DMS53 treated with DMSO at 0.1 percent for 48 hours (cell line): ENCODE results near the gene BAMBI.
A peak's percentile ranks its signal among the peaks of the same experiment; 100 is the strongest.

Experiments
- DNase-seq: peaks from one replicate; lab custom pipeline; 2025; ENCODE audit not compliant: unreplicated experiment; lab: John Stamatoyannopoulos, UW

BAMBI gene

GRCh38 chr10:28704464-28705161 lies 27.3 kb downstream of the BAMBI start:
- no peak for DNase-seq

DNA sequence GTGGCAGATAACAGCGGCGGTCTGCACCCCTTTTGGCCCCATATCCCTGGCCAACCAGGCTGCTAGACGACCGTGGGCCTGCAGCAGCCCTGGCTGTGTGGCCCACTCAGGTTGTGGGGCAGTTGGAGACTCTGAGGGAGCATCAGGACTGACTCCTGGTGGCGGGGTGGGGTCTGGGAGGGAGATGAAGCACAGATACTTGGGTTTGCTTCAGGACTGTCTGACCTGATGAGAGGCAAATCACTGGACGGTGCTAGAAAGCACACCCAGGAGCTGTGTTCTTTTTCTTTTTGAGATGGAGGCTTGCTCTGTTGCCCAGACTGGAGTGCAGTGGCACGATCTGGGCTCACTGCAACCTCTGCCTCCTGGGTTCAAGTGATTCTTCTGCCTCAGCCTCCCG lies 28.2 kb downstream of the BAMBI start:
- DNase-seq, result no peak

DNA sequence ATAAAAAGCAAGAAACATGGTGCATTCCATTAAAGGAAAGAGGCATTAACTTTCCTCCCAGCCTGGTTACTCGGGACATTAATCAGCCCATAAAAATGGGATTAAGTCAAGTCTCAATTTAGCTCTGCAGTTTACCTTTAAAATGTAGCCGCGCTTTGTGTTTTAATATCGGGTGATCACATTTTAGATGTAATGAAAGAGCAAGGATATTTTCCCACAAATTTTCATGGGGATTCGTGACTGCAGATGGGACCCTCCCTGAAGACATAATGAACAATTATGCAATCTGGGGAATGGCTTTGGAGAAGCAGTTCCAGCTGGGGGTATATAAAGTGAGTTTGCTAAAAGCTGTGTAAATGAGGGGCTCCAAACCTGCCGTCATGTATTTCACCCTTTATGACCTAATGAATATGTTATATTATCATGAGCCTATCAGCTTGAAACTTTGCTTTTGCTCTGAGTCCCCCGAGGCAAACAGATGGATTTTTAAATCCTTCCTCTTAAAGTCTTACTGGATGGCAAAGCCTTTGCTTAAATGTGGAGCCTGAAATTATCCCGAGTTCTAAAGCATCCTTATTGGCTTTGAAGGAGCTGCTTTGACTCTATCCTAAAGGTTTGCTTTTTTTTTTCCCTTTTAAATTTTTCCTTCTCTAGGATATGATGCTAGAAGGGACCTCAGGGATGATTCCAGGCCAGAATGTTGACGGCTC lies 31.8 kb downstream of the BAMBI start:
- DNase-seq, result no peak

GRCh38 chr10:28710202-28710886 lies 33.0 kb downstream of the BAMBI start:
- DNase-seq, result no peak

GRCh38 chr10:28711041-28711440 lies 33.7 kb downstream of the BAMBI start:
- no peak for DNase-seq

DNA sequence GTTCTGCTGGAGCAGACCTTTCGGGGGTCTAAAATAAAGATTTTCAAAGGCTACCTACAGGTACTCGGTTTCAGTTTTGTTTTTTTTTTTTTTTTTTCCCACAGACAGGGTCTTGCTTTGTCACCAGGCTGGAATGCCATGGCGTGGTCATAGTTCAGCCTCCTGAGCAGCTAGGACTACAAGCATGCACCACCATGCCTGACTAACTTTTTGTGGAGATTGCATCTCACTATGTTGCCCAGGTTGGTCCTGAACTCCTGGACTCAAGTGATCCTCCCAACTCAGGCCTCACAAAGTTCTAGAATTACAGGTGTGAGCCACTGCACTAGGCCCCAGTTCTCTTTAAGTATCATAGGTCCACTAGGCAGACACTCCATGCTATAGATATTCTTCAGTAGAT lies 34.5 kb downstream of the BAMBI start:
- no peak for DNase-seq

- no peak for DNase-seq
Observed at GRCh38 chr10:28713626-28714352, 36.5 kb downstream of the BAMBI start.

- DNase-seq, result no peak
Observed at GRCh38 chr10:28714401-28715053, 37.2 kb downstream of the BAMBI start.

GRCh38 chr10:28715246-28715645 lies 37.9 kb downstream of the BAMBI start:
- DNase-seq, result no peak

GRCh38 chr10:28715757-28716156 lies 38.4 kb downstream of the BAMBI start:
- DNase-seq, result no peak

DNA sequence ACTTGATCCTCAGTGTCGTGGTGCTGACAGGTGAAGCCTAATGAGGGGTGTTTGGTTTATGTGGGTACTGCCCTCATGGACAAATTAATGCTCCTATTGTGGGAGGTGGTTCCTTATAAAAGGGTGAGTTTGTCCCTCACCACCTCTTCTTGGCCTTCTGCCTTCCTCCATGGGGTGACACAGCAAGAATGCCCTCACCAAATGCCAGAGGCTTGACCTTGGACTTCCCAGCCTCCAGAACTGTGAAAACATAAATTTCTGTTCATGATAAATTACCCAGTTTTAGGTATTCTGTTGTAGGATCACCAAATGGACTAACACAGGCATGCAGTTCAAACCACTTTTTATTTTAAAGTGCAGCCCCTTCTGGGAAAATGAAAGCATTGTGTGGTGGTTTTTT lies 39.4 kb downstream of the BAMBI start:
- DNase-seq, result no peak

GRCh38 chr10:28717656-28718201 lies 40.4 kb downstream of the BAMBI start:
- no peak for DNase-seq

DNA sequence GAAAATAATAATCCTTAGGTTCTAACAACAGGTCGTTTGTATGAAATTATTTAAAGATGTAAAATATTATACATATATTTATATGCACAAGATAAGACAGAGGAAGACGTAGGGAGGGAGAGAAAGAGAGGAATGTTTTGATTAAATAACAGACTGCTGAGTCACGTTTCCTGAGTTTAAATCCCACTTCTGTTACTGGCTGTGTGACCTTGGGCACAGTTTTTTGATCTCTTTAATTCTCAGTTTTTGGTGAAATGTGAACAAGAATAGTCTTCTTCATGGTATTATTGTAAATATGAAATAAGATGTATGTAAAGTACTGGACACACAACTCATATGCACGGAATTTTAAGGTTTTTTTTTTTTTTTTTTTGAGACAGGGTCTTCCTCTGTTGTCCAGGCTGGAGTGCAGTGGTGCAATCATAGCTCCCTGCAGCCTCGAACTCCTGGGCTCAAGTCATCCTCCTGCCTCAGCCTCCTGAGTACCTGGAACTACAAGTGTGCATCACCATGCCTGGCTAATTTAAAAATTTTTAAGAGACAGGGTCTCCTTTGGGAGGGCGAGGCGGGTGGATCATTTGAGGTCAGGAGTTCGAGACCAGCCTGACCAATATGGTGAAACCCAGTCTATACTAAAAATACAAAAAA lies 42.6 kb downstream of the BAMBI start:
- DNase-seq, result no peak

GRCh38 chr10:28721318-28721951 lies 44.1 kb downstream of the BAMBI start:
- DNase-seq, result no peak

- peak; percentile 62 for DNase-seq
Observed at GRCh38 chr10:28722065-28722803, 44.9 kb downstream of the BAMBI start.

- DNase-seq, result peak; percentile 85
Observed at GRCh38 chr10:28728366-28728765, 51.0 kb downstream of the BAMBI start.

- DNase-seq, result no peak
Observed at GRCh38 chr10:28730031-28730778, 52.9 kb downstream of the BAMBI start.

DNA sequence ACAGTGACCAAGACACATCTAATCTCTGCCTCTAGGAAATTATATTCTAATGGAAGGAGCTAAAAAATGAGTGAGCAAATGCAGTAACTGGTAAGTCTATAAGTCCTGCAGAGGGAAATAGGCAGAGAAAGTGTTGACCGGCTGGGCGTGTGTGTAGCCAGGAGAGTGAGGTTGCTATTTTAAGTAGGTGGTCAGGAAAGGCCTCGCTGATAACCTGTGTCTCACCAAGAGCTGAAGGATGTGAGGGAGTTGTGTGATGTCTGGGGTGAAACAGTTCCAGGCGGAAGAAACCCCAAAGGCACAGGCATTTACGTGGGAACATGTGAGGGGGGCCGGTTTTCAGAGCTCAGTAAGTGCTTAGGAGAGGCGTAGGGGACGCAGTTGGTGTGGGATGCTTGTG lies 54.8 kb downstream of the BAMBI start:
- no peak for DNase-seq
